ENCODE measurements around the gene ADGRG7.

DNA sequence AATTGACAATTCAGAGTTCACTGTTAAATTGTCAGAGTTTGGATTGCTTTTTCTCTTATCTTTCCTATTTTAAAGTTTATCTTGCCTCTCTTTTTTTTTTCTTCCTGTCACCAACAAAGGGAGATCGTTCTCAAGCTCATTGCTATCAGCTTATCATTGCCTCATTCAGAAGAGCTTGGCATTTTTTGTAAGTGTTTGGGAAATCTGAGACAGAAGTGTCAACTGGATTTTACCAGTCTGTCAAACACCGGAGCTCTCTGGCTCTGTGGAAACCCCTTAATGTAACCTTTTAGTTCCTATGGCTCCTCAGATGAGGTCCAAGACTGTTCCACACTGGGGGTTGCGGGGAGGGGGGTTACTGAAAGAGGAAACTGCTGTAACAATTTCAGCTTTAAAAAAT is 89.3 kb downstream of the ADGRG7 start:
- TF ChIP-seq GATA3 (IDR thresholded peaks at IDR 0.05; ENCODE audit: low read depth, low read length): no peak
- no peak for TF ChIP-seq GATA2 (IDR thresholded peaks at IDR 0.05; ENCODE audit: low read depth, low read length)

Data from SH-SY5Y (cell line).